NCI-H2171 treated with DMSO at 0.1 percent for 48 hours (cell line): ENCODE data around the gene ATG10.
A peak's percentile ranks its signal among the peaks of the same experiment; 100 is the strongest.
"Not testable (repeated sequence)": the region's sequence is repeated elsewhere in the genome, so short reads cannot be mapped to it uniquely, and the experiment has no call there.

Experiments used
- DNase-seq: peaks from one replicate; lab custom pipeline; 2025; lab: John Stamatoyannopoulos, UW

Gene ATG10

GRCh38 chr5:81982172-81982685, 10.4 kb downstream of the ATG10 start:
- DNase-seq: not testable (repeated sequence)

- not testable (repeated sequence) for DNase-seq
Measured at GRCh38 chr5:81983148-81983547, 11.3 kb downstream of the ATG10 start.

GRCh38 chr5:81983563-81983962, 11.7 kb downstream of the ATG10 start:
- DNase-seq: not testable (repeated sequence)

- no peak for DNase-seq
Measured at GRCh38 chr5:81986126-81986525, 14.3 kb downstream of the ATG10 start.

GRCh38 chr5:81989204-81989603, 17.4 kb downstream of the ATG10 start:
- DNase-seq: no peak

- no peak for DNase-seq
Measured at GRCh38 chr5:81994679-81995078, 22.9 kb downstream of the ATG10 start.

GRCh38 chr5:81995407-81995806, 23.6 kb downstream of the ATG10 start:
- no peak for DNase-seq

- no peak for DNase-seq
Measured at GRCh38 chr5:82004511-82004910, 32.7 kb downstream of the ATG10 start.

GRCh38 chr5:82009869-82010268, 38.0 kb downstream of the ATG10 start:
- not testable (repeated sequence) for DNase-seq

GRCh38 chr5:82010696-82011095, 38.9 kb downstream of the ATG10 start:
- DNase-seq: no peak

- no peak for DNase-seq
Measured at GRCh38 chr5:82011761-82012160, 39.9 kb downstream of the ATG10 start.

GRCh38 chr5:82014644-82015043, 42.8 kb downstream of the ATG10 start:
- DNase-seq: not testable (repeated sequence)

- DNase-seq: peak; percentile 67
Measured at GRCh38 chr5:82018462-82018861, 46.6 kb downstream of the ATG10 start.

GRCh38 chr5:82019342-82020138, 47.7 kb downstream of the ATG10 start:
- peak; percentile 20 for DNase-seq

GRCh38 chr5:82022499-82022898, 50.7 kb downstream of the ATG10 start:
- DNase-seq: no peak

- DNase-seq: no peak
Measured at GRCh38 chr5:82023644-82024043, 51.8 kb downstream of the ATG10 start.

- DNase-seq: no peak
Measured at GRCh38 chr5:82031220-82032119, 59.6 kb downstream of the ATG10 start.

GRCh38 chr5:82042894-82043293, 71.1 kb downstream of the ATG10 start:
- not testable (repeated sequence) for DNase-seq

- no peak for DNase-seq
Measured at GRCh38 chr5:82044010-82044409, 72.2 kb downstream of the ATG10 start.

GRCh38 chr5:82045554-82046275, 73.9 kb downstream of the ATG10 start:
- DNase-seq: no peak

- DNase-seq: no peak
Measured at GRCh38 chr5:82046276-82046647, 74.4 kb downstream of the ATG10 start.

- DNase-seq: no peak
Measured at GRCh38 chr5:82050955-82051354, 79.1 kb downstream of the ATG10 start.
